COR-L47 (cell line): ENCODE results near the gene TDRD1.

Experiments used
- DNase-seq: peaks from one replicate; lab custom pipeline; 2025; lab: John Stamatoyannopoulos, UW

TDRD1 gene

DNA sequence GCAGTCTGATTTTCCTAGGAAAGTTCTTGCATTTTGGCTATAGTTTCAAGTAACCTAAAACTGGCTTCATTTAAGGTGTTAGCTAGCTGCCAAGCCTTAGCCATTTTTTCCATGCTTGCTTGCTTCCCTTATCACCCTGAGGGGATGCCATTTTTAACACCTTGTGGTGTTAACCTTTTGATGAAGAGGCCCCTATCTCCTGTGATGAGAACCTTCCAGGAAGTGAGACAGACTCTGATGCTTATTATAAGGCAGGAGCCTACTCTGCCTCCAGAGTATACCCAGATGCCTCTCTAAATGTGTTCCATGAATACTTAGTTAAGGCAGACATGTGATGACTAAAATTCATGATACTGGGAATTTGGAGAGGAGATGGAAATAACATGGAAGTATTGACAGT lies 55.0 kb downstream of the TDRD1 start:
- no peak for DNase-seq

DNA sequence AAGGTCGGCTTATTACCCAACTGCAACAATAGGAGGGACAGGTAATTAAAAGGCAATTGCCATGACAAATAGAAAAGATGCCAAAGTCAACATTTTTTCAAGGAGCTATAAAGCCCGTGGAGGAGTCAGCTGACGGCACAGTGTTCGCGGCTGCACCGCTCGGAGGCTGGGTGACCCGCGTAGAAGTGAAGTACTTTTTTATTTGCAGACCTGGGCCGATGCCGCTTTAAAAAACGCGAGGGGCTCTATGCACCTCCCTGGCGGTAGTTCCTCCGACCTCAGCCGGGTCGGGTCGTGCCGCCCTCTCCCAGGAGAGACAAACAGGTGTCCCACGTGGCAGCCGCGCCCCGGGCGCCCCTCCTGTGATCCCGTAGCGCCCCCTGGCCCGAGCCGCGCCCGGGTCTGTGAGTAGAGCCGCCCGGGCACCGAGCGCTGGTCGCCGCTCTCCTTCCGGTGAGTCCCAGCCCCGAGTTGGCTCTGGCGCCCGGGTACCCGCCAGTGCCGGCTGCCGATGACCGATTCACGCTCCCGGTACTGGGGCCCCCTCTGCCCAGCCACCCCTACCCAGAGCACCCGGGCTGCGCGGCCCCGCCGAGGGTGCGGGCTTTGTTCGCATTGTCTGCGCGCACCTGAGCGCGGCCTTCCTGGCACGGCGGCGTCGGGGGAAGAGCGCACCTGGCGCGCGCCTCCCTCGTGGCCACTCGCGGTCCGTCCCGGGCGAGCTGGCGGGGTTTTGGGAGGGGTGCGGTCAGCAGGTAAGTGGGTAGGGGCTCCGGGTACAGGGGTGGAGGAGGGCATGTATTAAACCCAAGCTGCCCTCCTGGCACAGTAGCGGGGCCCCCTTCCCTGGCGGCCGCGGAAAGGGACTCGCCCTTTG lies 60.2 kb downstream of the TDRD1 start, which contains the start of gene VWA2:
TSS of gene VWA2 (plus strand) at position 138 of the 877 bp plus-strand sequence. CDS start 9,460 bp downstream, outside the sequence.
- DNase-seq = peak; percentile 44

DNA sequence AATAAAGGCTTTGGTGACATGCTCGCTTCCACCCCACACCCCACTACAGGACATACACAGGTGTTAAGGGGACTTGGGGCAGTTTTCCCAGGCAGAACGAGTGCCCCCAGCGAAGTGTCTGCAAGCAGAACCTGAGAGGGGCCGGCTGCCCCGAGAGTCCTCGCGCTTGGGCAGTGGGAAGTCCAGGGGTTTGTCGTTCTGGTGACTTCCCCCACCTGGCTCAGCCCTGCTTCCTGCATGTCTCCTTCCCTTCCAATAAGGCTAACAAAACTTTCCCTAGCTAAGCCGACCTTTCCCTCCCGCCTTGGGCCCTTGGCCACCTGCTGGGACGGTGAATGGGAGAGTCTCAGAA lies 60.8 kb downstream of the TDRD1 start:
- no peak for DNase-seq

DNA sequence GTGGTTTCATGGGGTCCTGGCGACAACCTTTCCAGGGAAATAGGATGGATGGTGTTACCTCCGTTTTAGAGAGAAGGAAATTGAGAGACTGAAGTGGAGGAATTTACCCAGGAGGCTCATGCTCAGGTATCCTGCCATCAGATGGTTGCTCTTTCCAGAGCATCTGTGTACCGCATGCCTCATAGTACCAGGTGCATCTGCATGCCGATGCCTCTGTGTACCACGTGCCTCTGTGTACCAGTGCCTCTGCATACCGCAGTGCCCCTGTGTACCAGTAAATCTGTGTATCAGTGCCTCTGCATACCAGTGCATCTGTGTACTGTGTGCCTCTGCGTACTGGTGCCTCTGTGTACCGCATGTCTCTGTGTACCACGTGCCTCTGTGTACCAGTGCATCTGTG lies 63.1 kb downstream of the TDRD1 start:
- DNase-seq = no peak

DNA sequence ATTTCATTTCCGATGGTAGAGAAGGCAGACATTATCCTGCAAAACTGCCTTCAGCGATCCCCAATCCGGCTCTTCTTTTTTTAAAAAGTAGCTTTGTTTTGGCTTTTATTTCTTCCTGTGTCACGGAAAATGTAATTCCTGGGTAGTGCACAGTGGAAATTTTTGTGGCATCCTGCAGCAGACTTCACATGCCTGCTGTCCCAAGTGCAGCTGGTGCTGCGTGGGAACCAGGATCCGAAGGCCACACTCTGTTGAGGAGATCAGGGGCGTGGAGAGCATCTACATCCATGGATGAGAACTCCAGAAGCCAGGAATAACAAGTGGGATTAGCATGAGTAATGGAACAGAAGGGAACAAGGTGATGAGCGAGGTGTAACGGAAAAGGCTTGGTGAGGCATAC lies 64.5 kb downstream of the TDRD1 start:
- DNase-seq = no peak

DNA sequence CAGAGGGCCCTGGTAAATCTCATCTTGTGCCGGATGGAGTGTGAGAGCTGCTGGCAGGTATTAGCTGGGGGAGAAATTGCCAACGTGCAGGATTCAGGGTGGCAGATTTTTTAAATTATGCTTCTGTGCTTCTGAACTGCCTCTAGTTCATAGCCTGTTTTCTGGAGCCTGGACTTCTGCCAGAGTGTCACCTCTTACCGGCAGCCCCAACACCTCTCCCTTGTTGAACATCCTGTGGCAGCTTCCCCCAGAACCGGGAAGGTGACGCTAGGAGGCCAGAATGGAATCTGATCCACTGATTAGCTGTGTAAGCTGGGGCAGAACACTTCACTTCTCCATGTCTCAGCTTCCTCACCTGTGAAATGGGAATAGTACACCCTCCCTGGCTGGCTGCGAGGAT lies 65.0 kb downstream of the TDRD1 start:
- DNase-seq = no peak

DNA sequence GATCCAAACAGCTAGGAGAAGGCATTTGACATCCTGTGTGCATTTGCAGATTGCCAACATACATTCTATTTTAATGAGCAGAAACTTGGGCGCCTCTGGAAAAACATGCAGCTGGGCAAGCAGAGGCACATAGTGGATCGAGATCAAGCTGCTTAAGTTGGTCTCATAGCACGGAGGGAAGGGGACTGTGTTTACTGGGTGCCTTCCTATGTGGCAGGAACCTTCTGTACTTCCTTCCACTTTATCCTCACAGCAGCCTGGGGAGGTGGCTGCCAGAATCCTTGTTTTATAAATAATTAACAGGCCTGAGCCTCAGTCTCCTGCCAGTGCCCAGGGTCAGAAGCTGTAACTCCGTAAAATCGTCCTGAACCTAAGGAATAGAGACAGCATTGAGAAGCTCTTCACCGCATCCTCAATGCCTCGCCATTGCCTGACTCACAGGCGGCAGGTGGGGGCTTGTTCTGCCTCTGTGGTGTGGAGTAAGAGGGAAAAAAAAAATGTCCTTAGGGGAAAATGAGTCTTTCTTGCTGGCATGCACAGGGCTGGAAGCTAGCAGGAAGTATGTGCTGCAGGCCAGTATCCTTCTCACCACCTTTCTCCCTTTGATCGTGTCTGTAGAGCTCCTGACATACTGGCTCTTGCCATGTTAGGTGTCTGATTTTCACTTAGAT lies 66.1 kb downstream of the TDRD1 start:
- no peak for DNase-seq

DNA sequence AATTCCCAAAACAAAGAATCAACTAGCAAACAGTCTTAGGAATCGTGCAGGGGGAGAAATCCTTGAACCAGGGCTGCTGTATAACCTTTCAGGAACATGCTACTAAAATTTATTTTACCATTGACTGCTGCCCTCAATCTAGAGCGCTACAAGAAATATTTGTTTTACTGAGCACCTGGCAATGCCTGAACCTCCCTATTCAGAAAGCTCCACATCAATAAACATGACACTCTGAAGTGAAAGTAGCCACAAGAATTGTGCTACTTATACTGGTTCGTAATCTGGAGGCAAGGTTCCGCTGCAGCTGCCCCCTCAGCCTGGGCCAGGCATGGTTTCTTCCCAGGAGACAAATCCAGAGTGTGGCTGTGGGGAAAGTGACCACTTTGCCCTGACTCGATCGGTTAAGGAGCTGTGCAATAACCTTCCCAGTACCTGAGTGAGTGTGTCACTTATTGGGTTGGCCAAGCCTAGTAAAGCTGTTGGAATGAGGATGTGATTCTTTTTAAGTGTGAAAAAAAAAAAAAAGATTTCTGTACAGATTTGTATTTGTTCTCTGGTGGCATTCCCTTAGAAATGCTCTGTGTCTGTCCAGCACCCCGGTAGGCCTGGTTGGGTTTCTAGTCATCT lies 67.6 kb downstream of the TDRD1 start:
- DNase-seq = no peak

DNA sequence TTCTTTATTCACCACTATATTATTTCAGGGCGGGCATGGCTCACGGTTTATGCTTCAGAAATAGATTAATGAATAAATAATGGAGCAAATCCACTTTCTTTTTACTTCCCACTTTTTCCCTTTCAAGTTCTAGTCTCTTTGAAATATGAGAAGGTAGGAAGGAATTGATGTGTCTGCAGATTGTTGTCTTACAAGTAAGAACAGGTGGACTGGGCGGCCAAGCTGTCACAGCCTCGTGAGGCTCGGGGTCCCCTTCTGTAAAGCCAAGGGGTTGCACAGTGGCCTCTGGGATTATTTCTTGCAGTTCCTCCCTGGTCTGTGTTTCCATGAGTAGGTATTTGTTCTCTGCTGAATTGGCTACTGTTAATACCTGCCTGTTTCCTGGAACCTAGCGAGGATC lies 71.1 kb downstream of the TDRD1 start:
- no peak for DNase-seq

DNA sequence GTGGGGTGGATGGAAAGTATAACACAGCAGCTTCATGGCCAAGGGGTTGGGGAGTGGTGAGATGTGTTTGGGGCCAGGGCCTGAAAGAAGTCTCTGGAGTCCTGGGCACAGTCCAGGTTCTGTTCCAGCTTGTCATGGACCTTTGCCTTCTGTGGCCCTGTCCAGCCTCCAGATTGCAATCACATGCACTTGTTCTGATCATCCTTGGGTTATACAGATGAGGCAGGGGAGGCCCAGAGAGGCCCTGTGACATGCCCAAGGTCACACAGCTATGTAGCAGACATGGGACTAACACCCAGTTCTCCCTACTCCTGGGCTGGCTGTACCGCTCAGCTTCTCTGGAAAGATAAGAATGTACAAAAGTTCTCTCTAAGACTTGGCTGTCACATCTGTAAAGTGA lies 71.6 kb downstream of the TDRD1 start:
- DNase-seq = no peak

DNA sequence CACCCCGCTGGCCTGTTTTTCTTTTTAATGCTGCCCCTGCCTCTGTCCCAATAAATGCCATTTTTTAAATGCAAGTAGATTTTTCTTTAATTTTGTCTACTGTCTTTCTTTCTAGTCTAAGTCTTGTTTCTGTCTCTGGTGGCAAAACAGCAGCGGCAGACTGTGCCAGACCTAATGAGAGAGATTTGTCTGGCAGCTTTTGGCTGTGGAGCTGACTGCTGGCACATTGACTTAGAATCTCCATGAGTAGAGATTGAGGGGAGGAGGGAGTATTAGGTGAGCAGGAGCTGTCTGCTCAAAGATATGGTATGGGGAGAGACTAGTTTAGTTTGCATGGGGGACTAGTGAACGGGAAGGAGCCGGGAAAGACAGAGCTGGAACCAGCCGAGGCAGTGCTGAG lies 72.9 kb downstream of the TDRD1 start:
- DNase-seq = no peak

DNA sequence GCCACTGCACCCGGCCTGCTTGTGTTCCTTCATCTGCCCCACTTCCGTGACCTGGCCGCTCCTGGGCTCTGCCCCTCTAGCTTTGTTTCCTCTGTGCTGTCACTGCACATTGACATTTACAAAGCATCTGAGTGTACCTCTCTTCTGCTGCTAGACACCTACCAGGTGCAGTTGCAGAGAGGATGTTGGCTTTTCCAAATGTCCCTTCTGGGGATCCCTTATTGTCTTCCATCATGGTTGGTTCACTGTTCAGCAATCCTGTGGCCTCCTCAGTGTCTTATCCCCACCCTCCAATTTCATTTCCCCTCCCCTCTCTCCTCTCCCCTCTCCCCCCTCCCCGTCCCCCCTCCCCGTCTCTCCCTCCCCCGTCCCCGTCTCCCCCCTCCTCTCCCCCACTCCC lies 73.7 kb downstream of the TDRD1 start:
- no peak for DNase-seq

DNA sequence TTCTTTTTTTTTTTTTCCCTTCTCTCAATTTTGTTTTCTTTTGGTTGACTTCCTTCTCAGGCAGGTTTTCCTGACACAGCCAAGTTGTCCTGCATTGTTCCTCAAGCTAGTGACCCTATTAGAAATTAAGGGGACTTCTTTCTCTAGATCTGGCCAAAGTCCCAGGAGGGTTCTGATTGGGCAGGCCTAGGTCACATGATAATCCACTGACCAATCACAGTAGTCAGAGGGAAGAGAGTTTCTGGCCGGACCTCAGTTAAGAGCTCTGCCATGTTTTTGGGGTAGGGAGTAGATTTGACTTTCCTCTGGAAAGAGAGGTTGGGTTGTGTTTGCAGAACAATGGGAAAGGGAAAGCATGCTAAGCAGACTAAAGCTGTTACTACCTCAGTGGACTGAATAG lies 76.1 kb downstream of the TDRD1 start:
- DNase-seq = no peak

DNA sequence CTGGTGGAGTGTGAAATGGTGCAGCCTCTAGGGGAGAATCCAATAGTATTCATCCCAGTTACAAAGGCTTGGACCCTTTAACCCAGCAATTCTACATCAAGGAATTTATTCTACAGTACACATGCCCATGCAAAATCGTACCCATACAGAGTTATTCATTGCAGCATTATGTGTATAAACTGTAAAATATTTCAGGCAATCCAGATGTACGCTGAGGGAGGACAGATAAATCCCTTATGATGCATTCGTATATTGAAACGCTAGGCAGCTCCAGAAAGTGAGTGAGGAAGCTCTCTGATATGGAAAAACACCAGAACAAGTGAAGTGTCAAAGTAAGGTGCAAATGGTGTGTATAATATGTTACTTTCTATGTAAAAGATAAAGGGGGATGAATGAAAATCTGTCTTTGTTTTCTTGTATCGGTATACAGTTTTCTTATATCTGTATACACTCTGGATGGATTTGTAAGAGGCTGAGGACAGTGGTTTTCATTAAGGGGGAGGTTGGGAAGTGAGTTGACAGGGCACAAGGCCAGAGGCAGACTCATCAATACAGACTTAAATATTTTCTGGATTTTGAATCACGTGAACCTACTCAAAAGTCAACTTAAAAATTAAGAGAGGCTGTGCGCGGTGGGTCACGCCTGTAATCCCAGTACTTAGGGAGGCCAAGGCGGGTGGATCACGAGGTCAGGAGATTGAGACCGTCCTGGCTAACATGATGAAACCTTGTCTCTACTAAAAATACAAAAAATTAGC lies 77.0 kb downstream of the TDRD1 start:
- DNase-seq = no peak

DNA sequence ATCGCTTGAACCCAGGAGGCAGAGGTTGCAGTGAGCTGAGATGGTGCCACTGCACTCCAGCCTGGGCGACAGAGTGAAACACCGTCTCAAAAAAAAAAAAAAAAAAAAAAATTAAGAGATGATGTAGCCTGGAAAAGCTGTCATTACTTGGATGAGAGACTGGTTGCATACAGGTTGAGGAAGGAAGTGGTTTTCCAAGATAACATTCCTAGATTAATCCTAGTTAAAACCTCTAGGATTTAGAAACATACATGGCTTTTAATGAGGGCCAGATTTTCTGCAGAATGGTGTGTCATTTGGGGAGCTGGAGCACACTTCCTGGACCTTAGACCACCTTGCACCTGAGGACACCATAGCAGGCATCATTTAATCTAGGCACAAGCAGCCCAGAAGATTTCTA lies 77.7 kb downstream of the TDRD1 start:
- no peak for DNase-seq

DNA sequence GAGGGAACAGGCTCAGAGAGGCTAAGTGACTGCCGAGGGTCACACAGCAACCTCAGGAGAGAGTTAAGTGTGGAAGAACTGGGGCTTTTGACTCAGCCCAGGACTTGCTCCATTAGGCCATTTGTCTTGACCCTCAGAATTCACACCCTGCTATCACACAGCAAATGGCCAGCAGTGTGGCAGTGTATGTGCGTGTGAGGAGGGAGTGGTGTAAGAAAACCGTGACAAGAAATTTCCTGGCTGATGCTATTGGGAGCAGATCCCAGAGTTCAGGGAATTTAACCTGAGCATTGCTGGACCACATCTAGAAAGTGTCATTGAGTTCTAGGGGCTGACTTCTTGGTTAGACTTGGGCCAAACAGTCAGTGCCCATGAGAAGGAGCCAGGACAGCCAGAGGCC lies 78.3 kb downstream of the TDRD1 start:
- DNase-seq = no peak

DNA sequence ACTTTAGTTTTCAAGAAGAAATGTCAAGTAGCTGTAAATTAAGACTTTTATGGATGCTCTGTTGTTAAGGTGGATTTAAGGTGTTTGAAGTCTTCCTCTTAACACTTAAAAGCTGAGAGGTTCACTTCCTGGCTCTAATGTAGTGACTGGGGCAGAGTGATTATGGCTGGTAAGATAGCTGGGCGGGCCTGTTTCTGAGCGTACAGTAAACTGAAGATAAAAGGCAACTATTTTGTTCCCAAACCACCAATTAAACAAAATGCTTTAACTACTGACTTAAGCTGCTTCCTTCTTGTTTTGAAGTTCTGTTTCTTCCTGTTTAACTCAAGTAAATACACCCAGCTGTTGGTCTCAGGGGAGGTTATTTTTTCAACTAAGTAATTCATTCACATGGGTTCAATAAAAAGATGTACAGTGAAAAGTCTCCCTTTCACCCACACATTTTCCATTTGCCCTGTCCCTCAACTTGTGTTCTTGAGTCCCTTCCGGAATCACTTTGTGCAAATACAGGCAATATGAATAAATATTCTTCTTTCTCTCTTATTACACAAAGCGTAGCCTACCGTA lies 79.2 kb downstream of the TDRD1 start:
- DNase-seq = no peak

DNA sequence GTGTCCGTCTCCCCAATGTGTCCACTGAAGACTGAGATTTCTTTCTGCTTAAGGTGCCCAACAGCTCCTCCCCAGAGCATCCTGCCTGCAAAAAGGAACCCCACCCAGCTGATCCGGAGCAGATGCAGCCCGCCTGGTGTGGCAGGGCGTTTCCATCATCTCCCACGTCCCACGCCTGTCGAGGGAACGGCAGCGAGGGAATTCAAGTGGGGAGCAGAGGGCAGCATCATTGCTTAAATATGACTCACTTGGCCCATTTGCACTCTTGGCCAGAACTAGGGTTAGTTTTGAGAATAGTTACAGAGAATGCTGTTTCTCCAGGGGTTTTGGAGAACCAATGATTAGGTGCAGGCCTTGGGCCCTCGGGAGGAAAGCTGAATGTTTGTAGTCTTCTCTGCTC lies 80.7 kb downstream of the TDRD1 start:
- DNase-seq = no peak

DNA sequence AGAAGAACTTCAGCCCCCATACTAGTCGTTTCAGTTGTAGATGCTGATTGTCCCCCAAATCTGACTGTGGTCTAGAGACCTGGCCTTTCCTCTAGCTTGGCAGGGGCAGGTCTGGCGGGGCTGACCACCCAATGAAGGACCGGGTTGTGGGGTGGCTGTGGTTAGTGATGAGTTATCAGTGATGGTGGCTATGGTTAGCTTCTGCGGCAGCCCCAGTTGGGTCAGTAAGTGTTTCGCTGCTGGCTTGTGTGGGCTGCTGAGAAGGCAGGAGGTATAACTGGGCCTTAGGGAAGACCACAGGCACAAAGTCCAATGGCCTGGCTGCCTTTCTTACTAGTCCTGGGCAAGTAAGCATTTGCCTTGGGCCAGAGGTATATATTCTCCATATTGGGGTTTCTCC lies 81.2 kb downstream of the TDRD1 start:
- no peak for DNase-seq

DNA sequence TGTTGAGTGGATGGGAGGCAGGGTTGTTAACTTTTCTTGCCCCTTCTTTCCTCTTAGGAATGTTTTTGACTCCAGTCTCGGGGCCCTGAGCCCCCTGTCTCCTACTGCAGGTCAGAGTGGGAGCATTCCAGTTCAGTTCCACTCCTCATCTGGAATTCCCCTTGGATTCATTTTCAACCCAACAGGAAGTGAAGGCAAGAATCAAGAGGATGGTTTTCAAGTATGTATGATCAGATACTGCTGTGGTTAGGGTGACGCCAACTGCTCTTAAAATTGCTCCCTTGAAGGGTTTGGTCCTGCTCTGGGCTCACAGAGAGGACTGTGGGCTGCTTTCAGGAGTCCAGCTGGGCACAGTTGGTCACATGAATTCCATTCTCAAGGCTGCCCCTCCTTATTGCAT lies 81.9 kb downstream of the TDRD1 start:
- DNase-seq = no peak

DNA sequence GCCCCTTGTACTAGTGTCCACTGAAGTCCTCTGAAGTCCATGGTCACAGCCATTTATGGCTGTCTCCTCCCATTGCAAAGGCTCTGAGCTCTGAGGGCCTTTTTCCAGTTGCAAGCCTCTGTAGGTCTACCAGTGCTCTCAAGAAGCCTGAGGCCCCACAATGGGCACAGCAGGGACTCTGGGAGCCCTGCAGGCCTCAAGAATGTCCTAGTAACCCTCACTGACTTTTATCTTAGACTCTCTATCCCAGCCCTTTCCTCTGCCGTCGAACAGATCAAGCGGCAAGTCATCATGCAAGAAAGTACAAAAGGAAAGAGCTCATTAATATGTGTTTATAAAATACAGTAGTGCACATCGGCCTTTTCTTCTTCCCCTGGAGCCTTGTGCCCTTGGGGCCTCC lies 83.3 kb downstream of the TDRD1 start:
- DNase-seq = no peak

DNA sequence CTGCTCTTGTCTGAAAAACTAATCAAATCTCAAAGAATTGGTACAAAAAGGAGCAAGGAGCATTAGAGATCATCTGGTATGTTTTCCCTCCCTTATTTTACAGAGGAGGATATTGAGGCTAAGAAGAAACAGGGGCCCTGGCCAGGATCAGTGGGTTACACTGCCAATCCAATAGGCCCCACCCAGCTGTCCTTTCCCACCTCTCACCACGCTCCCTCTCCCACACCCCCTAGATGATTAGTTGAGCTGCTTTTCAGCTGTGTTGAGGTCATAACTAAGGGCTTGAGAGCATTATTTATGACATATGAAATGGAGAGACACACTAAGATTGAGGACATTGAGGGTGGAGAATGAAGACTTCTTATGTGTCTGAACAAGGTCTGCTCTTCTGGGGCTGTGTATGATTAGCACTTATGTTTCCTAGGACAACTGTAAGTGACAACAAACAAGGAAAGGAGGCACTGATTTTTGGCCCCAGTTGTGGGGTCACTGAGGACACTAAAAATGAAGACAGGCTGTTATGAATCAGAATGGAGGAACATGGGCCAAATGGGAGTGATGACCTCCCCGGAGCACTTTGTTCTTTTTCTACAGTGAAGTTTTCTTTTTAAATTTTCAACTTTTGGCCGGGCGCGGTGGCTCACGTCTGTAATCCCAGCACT lies 86.4 kb downstream of the TDRD1 start:
- DNase-seq = no peak
